ENCODE data around the gene SLC15A4.
"Not testable (repeated sequence)": the region's sequence is repeated elsewhere in the genome, so short reads cannot be mapped to it uniquely, and the experiment has no call there.

The SLC15A4 gene

GRCh38 chr12:128844031-128844635 is 20.4 kb upstream of the SLC15A4 start:
- DNase-seq (ENCODE audit: low read depth, low spot score) = no peak

- DNase-seq (ENCODE audit: low read depth, low spot score) = no peak
Measured at GRCh38 chr12:128843538-128843937, 19.8 kb upstream of the SLC15A4 start.

GRCh38 chr12:128842579-128842978 is 18.8 kb upstream of the SLC15A4 start:
- no peak for DNase-seq (ENCODE audit: low read depth, low spot score)

- DNase-seq (ENCODE audit: low read depth, low spot score) = no peak
Measured at GRCh38 chr12:128840862-128841468, 17.2 kb upstream of the SLC15A4 start.

GRCh38 chr12:128839885-128840284 is 16.1 kb upstream of the SLC15A4 start:
- DNase-seq (ENCODE audit: low read depth, low spot score) = not testable (repeated sequence)

- DNase-seq (ENCODE audit: low read depth, low spot score) = no peak
Measured at GRCh38 chr12:128833418-128833817, 9.7 kb upstream of the SLC15A4 start.

GRCh38 chr12:128830505-128830893 is 6.7 kb upstream of the SLC15A4 start:
- no peak for DNase-seq (ENCODE audit: low read depth, low spot score)

GRCh38 chr12:128829861-128830504 is 6.2 kb upstream of the SLC15A4 start:
- no peak for DNase-seq (ENCODE audit: low read depth, low spot score)

GRCh38 chr12:128827724-128828123 is 4.0 kb upstream of the SLC15A4 start:
- DNase-seq (ENCODE audit: low read depth, low spot score) = no peak

- no peak for DNase-seq (ENCODE audit: low read depth, low spot score)
Measured at GRCh38 chr12:128825835-128826234, 2.1 kb upstream of the SLC15A4 start.

GRCh38 chr12:128823216-128823915 is 392 bp downstream of the SLC15A4 start:
- DNase-seq (ENCODE audit: low read depth, low spot score) = no peak

- no peak for DNase-seq (ENCODE audit: low read depth, low spot score)
Measured at GRCh38 chr12:128820723-128821432, 2.9 kb downstream of the SLC15A4 start.

GRCh38 chr12:128820253-128820652 is 3.5 kb downstream of the SLC15A4 start:
- no peak for DNase-seq (ENCODE audit: low read depth, low spot score)

GRCh38 chr12:128819293-128820144 is 4.2 kb downstream of the SLC15A4 start:
- DNase-seq (ENCODE audit: low read depth, low spot score) = no peak

- DNase-seq (ENCODE audit: low read depth, low spot score) = no peak
Measured at GRCh38 chr12:128818065-128819022, 5.4 kb downstream of the SLC15A4 start.

- DNase-seq (ENCODE audit: low read depth, low spot score) = no peak
Measured at GRCh38 chr12:128817111-128818015, 6.4 kb downstream of the SLC15A4 start.

GRCh38 chr12:128816643-128816920 is 7.2 kb downstream of the SLC15A4 start:
- no peak for DNase-seq (ENCODE audit: low read depth, low spot score)

GRCh38 chr12:128815779-128816642 is 7.7 kb downstream of the SLC15A4 start:
- DNase-seq (ENCODE audit: low read depth, low spot score) = no peak
